ENCODE data around the gene HSPA4L.

Gene HSPA4L

GRCh38 chr4:127870281-127870680 lies 88.2 kb downstream of the HSPA4L start:
- no peak for DNase-seq (ENCODE audit: low read depth)

GRCh38 chr4:127870688-127871087 lies 88.6 kb downstream of the HSPA4L start:
- peak; percentile 53 for DNase-seq (ENCODE audit: low read depth)

- no peak for DNase-seq (ENCODE audit: low read depth)
Observed at GRCh38 chr4:127875791-127876190, 93.7 kb downstream of the HSPA4L start.

- DNase-seq (ENCODE audit: low read depth): peak; percentile 94
Observed at GRCh38 chr4:127880763-127881562, 98.8 kb downstream of the HSPA4L start, which contains the start of gene PLK4. Gene PLK4 (plus strand): TSS chr4:127880893. CDS start chr4:127881135, 242 bp downstream.

- peak; percentile 49 for DNase-seq (ENCODE audit: low read depth)
Observed at GRCh38 chr4:127881563-127881864, 99.4 kb downstream of the HSPA4L start.

GRCh38 chr4:127888559-127888958 lies 106.4 kb downstream of the HSPA4L start:
- DNase-seq (ENCODE audit: low read depth): no peak

GRCh38 chr4:127889903-127890302 lies 107.8 kb downstream of the HSPA4L start:
- DNase-seq (ENCODE audit: low read depth): no peak
